GOT3 (cell line): ENCODE data around the gene PCDHB16.
A peak's percentile ranks its signal among the peaks of the same experiment; 100 is the strongest.
"Not testable (repeated sequence)": the region's sequence is repeated elsewhere in the genome, so short reads cannot be mapped to it uniquely, and the experiment has no call there.

Experiments used
- DNase-seq: peaks from one replicate; lab custom pipeline; 2025; ENCODE audit warnings: mixed read lengths; lab: John Stamatoyannopoulos, UW

PCDHB16 gene

GRCh38 chr5:141182248-141182647 is at the start of gene PCDHB16:
PCDHB16 (plus strand) TSS chr5:141182387; CDS start chr5:141182560, 173 bp downstream.
- no peak for DNase-seq

DNA sequence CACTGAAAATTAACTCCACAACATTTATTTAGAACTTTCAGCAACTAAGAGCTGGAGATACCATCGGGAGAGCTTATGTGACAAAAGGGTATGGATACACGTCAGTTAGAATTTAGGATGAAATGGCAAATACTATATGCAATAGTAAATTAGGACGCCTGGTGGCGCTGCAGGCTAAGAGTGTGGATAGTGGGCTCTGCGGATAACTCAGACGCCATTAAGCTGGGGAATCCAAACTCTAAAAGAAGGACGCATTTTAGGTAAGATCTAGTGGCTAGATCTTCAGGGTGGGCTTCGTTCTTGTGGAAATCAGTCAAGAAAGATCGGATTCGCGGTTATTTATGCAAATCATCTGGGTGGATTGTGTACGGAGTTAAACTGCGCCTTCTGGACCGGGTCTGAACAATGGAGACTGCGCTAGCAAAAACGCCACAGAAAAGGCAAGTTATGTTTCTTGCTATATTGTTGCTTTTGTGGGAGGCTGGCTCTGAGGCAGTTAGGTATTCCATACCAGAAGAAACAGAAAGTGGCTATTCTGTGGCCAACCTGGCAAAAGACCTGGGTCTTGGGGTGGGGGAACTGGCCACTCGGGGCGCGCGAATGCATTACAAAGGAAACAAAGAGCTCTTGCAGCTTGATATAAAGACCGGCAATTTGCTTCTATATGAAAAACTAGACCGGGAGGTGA is 47.0 kb upstream of the PCDHB16 start, which contains the start of gene PCDHB5:
Gene PCDHB5 (plus strand): TSS at position 177 of the 688 bp plus-strand sequence. CDS start 229 bp downstream, at position 406.
- no peak for DNase-seq

GRCh38 chr5:141135718-141136266 is 46.4 kb upstream of the PCDHB16 start:
- DNase-seq: no peak

GRCh38 chr5:141137346-141137745 is 44.8 kb upstream of the PCDHB16 start:
- DNase-seq: not testable (repeated sequence)

DNA sequence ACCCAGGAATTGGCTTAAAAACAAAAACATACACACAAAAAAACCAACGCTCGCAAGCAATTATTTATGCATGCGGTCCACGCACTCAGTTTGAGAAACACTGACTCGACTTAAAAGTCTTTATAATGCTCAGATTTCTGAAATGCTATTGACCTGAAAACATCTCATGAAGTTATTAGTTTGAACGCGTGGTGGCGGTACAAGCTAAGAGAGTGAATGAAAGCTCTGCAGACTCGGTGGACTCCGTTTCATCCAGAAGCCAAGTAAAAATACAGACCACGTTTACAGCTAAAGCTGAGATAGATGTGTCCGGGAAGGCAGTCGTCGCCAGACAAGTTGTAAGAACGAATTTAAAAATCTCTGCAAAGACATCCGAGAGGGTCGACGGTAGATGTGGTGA is 32.4 kb upstream of the PCDHB16 start, which contains the start of gene PCDHB6:
Gene PCDHB6 (plus strand): TSS at position 246 of the 400 bp plus-strand sequence. CDS start 201 bp downstream, outside the sequence.
- no peak for DNase-seq

DNA sequence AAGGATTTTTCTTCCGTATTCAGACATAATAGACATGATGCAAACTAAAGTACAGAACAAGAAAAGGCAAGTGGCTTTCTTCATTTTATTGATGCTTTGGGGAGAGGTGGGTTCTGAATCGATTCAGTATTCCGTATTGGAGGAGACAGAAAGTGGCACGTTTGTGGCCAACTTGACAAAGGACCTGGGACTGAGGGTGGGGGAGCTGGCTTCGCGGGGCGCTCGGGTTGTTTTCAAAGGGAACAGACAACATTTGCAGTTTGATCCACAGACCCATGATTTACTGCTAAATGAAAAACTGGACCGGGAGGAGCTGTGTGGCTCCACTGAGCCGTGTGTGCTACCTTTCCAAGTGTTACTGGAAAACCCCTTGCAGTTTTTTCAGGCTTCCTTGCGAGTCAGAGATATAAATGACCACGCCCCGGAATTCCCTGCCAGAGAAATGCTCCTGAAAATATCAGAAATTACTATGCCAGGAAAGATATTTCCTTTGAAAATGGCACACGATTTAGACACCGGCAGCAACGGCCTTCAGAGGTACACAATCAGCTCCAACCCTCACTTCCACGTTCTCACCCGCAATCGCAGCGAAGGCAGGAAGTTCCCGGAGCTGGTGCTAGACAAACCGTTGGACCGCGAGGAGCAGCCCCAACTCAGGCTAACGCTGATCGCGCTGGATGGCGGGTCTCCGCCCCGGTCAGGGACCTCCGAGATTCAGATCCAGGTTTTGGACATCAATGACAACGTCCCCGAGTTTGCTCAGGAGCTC is 31.8 kb upstream of the PCDHB16 start:
- DNase-seq: no peak

DNA sequence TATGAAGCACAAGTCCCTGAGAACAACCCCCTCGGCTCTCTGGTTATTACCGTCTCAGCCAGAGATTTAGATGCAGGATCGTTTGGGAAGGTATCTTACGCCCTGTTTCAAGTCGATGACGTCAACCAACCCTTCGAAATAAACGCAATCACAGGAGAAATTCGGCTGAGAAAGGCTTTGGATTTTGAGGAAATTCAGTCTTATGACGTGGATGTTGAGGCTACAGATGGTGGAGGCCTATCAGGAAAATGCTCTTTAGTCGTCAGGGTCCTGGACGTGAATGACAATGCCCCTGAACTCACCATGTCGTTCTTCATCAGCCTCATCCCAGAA is 31.2 kb upstream of the PCDHB16 start:
- DNase-seq: no peak

DNA sequence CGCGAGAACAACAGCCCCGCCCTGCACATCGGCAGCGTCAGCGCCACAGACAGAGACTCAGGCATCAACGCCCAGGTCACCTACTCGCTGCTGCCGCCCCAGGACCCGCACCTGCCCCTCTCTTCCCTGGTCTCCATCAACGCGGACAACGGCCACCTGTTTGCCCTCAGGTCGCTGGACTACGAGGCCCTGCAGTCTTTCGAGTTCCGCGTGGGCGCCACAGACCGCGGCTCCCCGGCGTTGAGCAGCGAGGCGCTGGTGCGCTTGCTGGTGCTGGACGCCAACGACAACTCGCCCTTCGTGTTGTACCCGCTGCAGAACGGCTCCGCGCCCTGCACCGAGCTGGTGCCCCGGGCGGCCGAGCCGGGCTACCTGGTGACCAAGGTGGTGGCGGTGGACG is 30.6 kb upstream of the PCDHB16 start:
- DNase-seq: not testable (repeated sequence)

GRCh38 chr5:141152096-141152495 is 30.1 kb upstream of the PCDHB16 start:
- DNase-seq: not testable (repeated sequence)

GRCh38 chr5:141155540-141156374 is 26.4 kb upstream of the PCDHB16 start:
- DNase-seq: no peak

GRCh38 chr5:141157356-141157755 is 24.8 kb upstream of the PCDHB16 start:
- DNase-seq: not testable (repeated sequence)

DNA sequence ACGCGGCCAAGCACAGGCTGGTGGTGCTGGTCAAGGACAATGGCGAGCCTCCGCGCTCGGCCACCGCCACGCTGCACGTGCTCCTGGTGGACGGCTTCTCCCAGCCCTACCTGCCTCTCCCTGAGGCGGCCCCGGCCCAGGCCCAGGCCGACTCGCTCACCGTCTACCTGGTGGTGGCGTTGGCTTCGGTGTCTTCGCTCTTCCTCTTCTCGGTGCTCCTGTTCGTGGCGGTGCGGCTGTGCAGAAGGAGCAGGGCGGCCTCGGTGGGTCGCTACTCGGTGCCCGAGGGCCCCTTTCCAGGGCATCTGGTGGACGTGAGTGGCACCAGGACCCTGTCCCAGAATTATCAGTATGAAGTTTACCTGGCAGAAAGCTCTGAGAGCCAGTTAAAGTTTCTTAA is 24.3 kb upstream of the PCDHB16 start:
- not testable (repeated sequence) for DNase-seq

GRCh38 chr5:141172381-141173204 is 9.6 kb upstream of the PCDHB16 start, which contains the start of gene PCDHB7:
PCDHB7 (plus strand) TSS chr5:141172644; CDS start chr5:141172836, 192 bp downstream.
- no peak for DNase-seq

DNA sequence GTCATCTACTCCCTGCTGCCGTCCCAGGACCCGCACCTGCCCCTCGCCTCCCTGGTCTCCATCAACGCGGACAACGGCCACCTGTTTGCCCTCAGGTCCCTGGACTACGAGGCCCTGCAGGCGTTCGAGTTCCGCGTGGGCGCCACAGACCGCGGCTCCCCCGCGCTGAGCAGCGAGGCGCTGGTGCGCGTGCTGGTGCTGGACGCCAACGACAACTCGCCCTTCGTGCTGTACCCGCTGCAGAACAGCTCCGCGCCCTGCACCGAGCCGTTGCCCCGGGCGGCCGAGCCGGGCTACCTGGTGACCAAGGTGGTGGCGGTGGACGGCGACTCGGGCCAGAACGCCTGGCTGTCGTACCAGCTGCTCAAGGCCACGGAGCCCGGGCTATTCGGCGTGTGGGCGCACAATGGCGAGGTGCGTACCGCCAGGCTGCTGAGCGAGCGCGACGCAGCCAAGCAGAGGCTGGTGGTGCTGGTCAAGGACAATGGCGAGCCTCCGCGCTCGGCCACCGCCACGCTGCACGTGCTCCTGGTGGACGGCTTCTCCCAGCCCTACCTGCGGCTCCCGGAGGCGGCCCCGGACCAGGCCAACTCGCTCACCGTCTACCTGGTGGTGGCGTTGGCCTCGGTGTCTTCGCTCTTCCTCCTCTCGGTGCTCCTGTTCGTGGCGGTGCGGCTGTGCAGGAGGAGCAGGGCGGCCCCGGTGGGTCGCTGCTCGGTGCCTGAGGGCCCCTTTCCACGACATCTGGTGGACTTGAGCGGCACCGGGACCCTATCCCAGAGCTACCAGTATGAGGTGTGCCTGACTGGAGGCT is 7.7 kb upstream of the PCDHB16 start:
- DNase-seq: not testable (repeated sequence)

- no peak for DNase-seq
Measured at GRCh38 chr5:141175933-141176332, 6.3 kb upstream of the PCDHB16 start.

DNA sequence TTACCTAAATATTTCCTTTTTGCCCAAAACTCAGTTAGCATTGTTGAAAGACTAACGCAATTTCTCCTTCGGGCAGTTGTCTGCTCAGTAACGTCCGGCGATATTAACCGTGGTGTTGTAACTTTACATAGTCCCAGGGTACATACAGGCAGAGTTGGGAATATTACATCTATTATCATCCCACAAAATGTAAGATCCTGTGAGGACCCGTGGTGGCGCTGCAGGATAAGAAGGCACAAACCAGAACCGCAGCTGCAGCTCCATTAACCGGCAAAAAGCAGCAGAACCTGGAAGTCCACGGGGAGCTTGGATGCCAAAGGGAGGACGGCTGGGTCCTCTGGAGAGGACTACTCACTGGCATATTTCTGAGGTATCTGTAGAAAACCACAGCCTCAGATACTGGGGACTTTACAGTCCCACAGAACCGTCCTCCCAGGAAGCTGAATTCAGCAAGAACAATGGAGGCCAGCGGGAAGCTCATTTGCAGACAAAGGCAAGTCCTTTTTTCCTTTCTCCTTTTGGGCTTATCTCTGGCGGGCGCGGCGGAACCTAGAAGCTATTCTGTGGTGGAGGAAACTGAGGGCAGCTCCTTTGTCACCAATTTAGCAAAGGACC is 4.5 kb upstream of the PCDHB16 start, which contains the start of gene PCDHB8:
Gene PCDHB8 (plus strand): TSS at position 214 of the 615 bp plus-strand sequence. CDS start 245 bp downstream, at position 459.
- peak; percentile 56 for DNase-seq

DNA sequence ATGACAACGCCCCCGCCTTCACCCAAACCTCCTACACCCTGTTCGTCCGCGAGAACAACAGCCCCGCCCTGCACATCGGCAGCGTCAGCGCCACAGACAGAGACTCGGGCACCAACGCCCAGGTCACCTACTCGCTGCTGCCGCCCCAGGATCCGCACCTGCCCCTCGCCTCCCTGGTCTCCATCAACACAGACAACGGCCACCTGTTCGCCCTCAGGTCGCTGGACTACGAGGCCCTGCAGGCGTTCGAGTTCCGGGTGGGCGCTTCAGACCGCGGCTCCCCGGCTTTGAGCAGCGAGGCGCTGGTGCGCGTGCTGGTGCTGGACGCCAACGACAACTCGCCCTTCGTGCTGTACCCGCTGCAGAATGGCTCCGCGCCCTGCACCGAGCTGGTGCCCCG is 2.8 kb upstream of the PCDHB16 start:
- DNase-seq: not testable (repeated sequence)

DNA sequence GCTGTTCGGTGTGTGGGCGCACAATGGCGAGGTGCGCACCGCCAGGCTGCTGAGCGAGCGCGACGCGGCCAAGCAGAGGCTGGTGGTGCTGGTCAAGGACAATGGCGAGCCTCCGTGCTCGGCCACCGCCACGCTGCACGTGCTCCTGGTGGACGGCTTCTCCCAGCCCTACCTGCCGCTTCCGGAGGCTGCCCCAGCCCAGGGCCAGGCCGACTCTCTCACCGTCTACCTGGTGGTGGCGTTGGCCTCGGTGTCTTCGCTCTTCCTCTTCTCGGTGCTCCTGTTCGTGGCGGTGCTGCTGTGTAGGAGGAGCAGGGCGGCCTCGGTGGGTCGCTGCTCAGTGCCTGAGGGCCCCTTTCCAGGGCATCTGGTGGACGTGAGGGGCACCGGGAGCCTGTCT is 2.3 kb upstream of the PCDHB16 start:
- DNase-seq: not testable (repeated sequence)

DNA sequence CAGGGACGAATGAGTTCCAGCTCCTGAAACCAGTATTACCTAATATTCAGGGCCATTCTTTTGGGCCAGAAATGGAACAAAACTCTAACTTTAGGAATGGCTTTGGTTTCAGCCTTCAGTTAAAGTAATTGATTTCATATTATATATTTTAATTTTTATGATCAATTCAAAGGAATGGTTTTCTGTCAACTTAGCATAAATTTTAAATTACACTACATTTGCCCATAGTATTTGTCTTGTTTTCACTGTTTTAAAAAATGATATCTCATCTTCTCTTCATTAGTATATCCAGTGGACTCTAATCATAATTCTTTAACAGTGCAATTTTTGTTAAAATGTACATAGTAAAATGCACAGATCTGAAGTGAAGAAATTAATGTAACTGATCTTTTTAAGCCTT is 1.9 kb upstream of the PCDHB16 start:
- DNase-seq: no peak
